ENCODE data around the gene KCTD7.
"Not testable (repeated sequence)": the region's sequence is repeated elsewhere in the genome, so short reads cannot be mapped to it uniquely, and the experiment has no call there.

Gene KCTD7

GRCh38 chr7:66653719-66654274 is 25.1 kb downstream of the KCTD7 start:
- not testable (repeated sequence) for DNase-seq; H2BK5ac ChIP-seq (ENCODE audit: low read length); H3K36me3 ChIP-seq (ENCODE audit: control insufficient read depth, insufficient read depth, low read length); H3K27me3 ChIP-seq (ENCODE audit: insufficient read depth, low read length, poor library complexity); H2BK120ac ChIP-seq (ENCODE audit: low read depth, low read length); H4K8ac ChIP-seq (ENCODE audit: low read depth, low read length); H2AK5ac ChIP-seq (ENCODE audit: low read length); H3K23ac ChIP-seq (ENCODE audit: low read length); H4K5ac ChIP-seq (ENCODE audit: low read length); H2BK15ac ChIP-seq (replicated peaks; ENCODE audit: low read depth); H3K79me1 ChIP-seq (ENCODE audit: low read length); H3K4me1 ChIP-seq (ENCODE audit: control insufficient read depth, low read depth, low read length)
- Histone ChIP-seq H3K4me2 (ENCODE audit: low read length) (peak overlapping the region; percentile 66), H3K4ac (ENCODE audit: low read depth, low read length) (peak overlapping the region; percentile 61), H3K56ac (ENCODE audit: low read length) (peak overlapping the region; percentile 95), H3K18ac (ENCODE audit: low read length) (peak overlapping the region; percentile 60), H3K79me2 (ENCODE audit: control insufficient read depth, insufficient read depth, low read length) (peaks cover 13% of the 10 kb centered on the region), H3K27ac (ENCODE audit: low read depth, low read length) (peak overlapping the region; percentile 97), H3K9ac (ENCODE audit: low read length) (peak overlapping the region; percentile 72), H3K4me3 (ENCODE audit: low read length) (peak overlapping the region; percentile 72)
- WGBS (ENCODE audit: extremely low coverage, insufficient coverage, low lambda C conversion rate) = no CpG with 5 or more reads among the region's 41 CpGs

- no CpG with 5 or more reads among the region's 92 CpGs for WGBS (ENCODE audit: extremely low coverage, insufficient coverage, low lambda C conversion rate)
- H2AK5ac ChIP-seq (ENCODE audit: low read length) = no peak overlapping the region
- peak overlapping the region; percentile 61 for H3K4ac ChIP-seq (ENCODE audit: low read depth, low read length)
- H3K79me1 ChIP-seq (ENCODE audit: low read length) = peaks cover 2% of the 10 kb centered on the region
- H2BK5ac ChIP-seq (ENCODE audit: low read length) = no peak overlapping the region
- peak overlapping the region; percentile 44 for H3K4me2 ChIP-seq (ENCODE audit: low read length)
- peak overlapping the region; percentile 95 for H3K56ac ChIP-seq (ENCODE audit: low read length)
- H3K4me1 ChIP-seq (ENCODE audit: control insufficient read depth, low read depth, low read length) = no peaks in the 10 kb centered on the region
- DNase-seq = peak; percentile 99
- H4K5ac ChIP-seq (ENCODE audit: low read length) = no peak overlapping the region
- no peak overlapping the region for H2BK120ac ChIP-seq (ENCODE audit: low read depth, low read length)
- H3K23ac ChIP-seq (ENCODE audit: low read length) = no peak overlapping the region
- H3K27ac ChIP-seq (ENCODE audit: low read depth, low read length) = peak overlapping the region; percentile 97
- peak overlapping the region; percentile 91 for H3K4me3 ChIP-seq (ENCODE audit: low read length)
- H3K79me2 ChIP-seq (ENCODE audit: control insufficient read depth, insufficient read depth, low read length) = peaks cover 13% of the 10 kb centered on the region
- H3K9ac ChIP-seq (ENCODE audit: low read length) = peak overlapping the region; percentile 89
- no peaks in the 10 kb centered on the region for H3K36me3 ChIP-seq (ENCODE audit: control insufficient read depth, insufficient read depth, low read length)
- no peak overlapping the region for H2BK15ac ChIP-seq (replicated peaks; ENCODE audit: low read depth)
- no peaks in the 10 kb centered on the region for H3K27me3 ChIP-seq (ENCODE audit: insufficient read depth, low read length, poor library complexity)
- H4K8ac ChIP-seq (ENCODE audit: low read depth, low read length) = no peak overlapping the region
- H3K18ac ChIP-seq (ENCODE audit: low read length) = peak overlapping the region; percentile 60
Observed at GRCh38 chr7:66654275-66655112, 25.8 kb downstream of the KCTD7 start.

- not testable (repeated sequence) for H4K8ac ChIP-seq (ENCODE audit: low read depth, low read length); H2BK120ac ChIP-seq (ENCODE audit: low read depth, low read length); H3K27me3 ChIP-seq (ENCODE audit: insufficient read depth, low read length, poor library complexity); H2BK15ac ChIP-seq (replicated peaks; ENCODE audit: low read depth); H3K4ac ChIP-seq (ENCODE audit: low read depth, low read length); H3K23ac ChIP-seq (ENCODE audit: low read length); H3K79me1 ChIP-seq (ENCODE audit: low read length); H4K5ac ChIP-seq (ENCODE audit: low read length); H3K4me1 ChIP-seq (ENCODE audit: control insufficient read depth, low read depth, low read length); H2BK5ac ChIP-seq (ENCODE audit: low read length); H3K36me3 ChIP-seq (ENCODE audit: control insufficient read depth, insufficient read depth, low read length); H2AK5ac ChIP-seq (ENCODE audit: low read length)
- Histone ChIP-seq H3K27ac (ENCODE audit: low read depth, low read length) (peak overlapping the region; percentile 97), H3K4me3 (ENCODE audit: low read length) (peak overlapping the region; percentile 91), H3K9ac (ENCODE audit: low read length) (peak overlapping the region; percentile 89), H3K18ac (ENCODE audit: low read length) (peak overlapping the region; percentile 7), H3K56ac (ENCODE audit: low read length) (peak overlapping the region; percentile 95), H3K79me2 (ENCODE audit: control insufficient read depth, insufficient read depth, low read length) (peaks cover 13% of the 10 kb centered on the region), H3K4me2 (ENCODE audit: low read length) (peak overlapping the region; percentile 44)
- no CpG with 5 or more reads among the region's 28 CpGs for WGBS (ENCODE audit: extremely low coverage, insufficient coverage, low lambda C conversion rate)
- DNase-seq = peak; percentile 82
Observed at GRCh38 chr7:66655113-66655806, 26.6 kb downstream of the KCTD7 start.

GRCh38 chr7:66655826-66656485 is 27.3 kb downstream of the KCTD7 start:
- H3K27ac ChIP-seq (ENCODE audit: low read depth, low read length) = not testable (repeated sequence)
- peak overlapping the region; percentile 67 for H3K56ac ChIP-seq (ENCODE audit: low read length)

GRCh38 chr7:66657798-66658197 is 29.1 kb downstream of the KCTD7 start:
- Histone ChIP-seq H4K5ac (ENCODE audit: low read length) (no peak overlapping the region), H3K23ac (ENCODE audit: low read length) (no peak overlapping the region), H2AK5ac (ENCODE audit: low read length) (no peak overlapping the region), H3K4me2 (ENCODE audit: low read length) (no peak overlapping the region), H3K4me3 (ENCODE audit: low read length) (no peak overlapping the region), H4K8ac (ENCODE audit: low read depth, low read length) (no peak overlapping the region), H3K79me1 (ENCODE audit: low read length) (peaks cover 8% of the 10 kb centered on the region), H2BK15ac (replicated peaks; ENCODE audit: low read depth) (no peak overlapping the region), H3K36me3 (ENCODE audit: control insufficient read depth, insufficient read depth, low read length) (peaks cover 2% of the 10 kb centered on the region), H3K18ac (ENCODE audit: low read length) (no peak overlapping the region), H3K27me3 (ENCODE audit: insufficient read depth, low read length, poor library complexity) (no peaks in the 10 kb centered on the region), H3K4me1 (ENCODE audit: control insufficient read depth, low read depth, low read length) (no peaks in the 10 kb centered on the region), H2BK5ac (ENCODE audit: low read length) (no peak overlapping the region), H3K56ac (ENCODE audit: low read length) (no peak overlapping the region), H3K9ac (ENCODE audit: low read length) (no peak overlapping the region), H3K79me2 (ENCODE audit: control insufficient read depth, insufficient read depth, low read length) (peaks cover 15% of the 10 kb centered on the region), H3K4ac (ENCODE audit: low read depth, low read length) (no peak overlapping the region), H3K27ac (ENCODE audit: low read depth, low read length) (no peak overlapping the region), H2BK120ac (ENCODE audit: low read depth, low read length) (no peak overlapping the region)
- no CpG with 5 or more reads among the region's 2 CpGs for WGBS (ENCODE audit: extremely low coverage, insufficient coverage, low lambda C conversion rate)
- DNase-seq = no peak

More at GRCh38 chr7:66655826-66656485, 27.3 kb downstream of the KCTD7 start:
- peaks cover 13% of the 10 kb centered on the region for H3K79me2 ChIP-seq (ENCODE audit: control insufficient read depth, insufficient read depth, low read length)
- H4K5ac ChIP-seq (ENCODE audit: low read length); H2AK5ac ChIP-seq (ENCODE audit: low read length); H4K8ac ChIP-seq (ENCODE audit: low read depth, low read length); H3K27me3 ChIP-seq (ENCODE audit: insufficient read depth, low read length, poor library complexity); H3K4me1 ChIP-seq (ENCODE audit: control insufficient read depth, low read depth, low read length); H3K36me3 ChIP-seq (ENCODE audit: control insufficient read depth, insufficient read depth, low read length); H3K4me3 ChIP-seq (ENCODE audit: low read length); H2BK5ac ChIP-seq (ENCODE audit: low read length); H3K4ac ChIP-seq (ENCODE audit: low read depth, low read length); H3K4me2 ChIP-seq (ENCODE audit: low read length); H2BK120ac ChIP-seq (ENCODE audit: low read depth, low read length); DNase-seq; H3K79me1 ChIP-seq (ENCODE audit: low read length); H3K18ac ChIP-seq (ENCODE audit: low read length); H3K23ac ChIP-seq (ENCODE audit: low read length); H2BK15ac ChIP-seq (replicated peaks; ENCODE audit: low read depth): not testable (repeated sequence)
- H3K9ac ChIP-seq (ENCODE audit: low read length) = peak overlapping the region; percentile 54
- no CpG with 5 or more reads among the region's 11 CpGs for WGBS (ENCODE audit: extremely low coverage, insufficient coverage, low lambda C conversion rate)
